GM19023 (cell line): Measurements from ENCODE around the gene XXYLT1.

Experiments
- ATAC-seq: cut with Tn5 transposase; IDR thresholded peaks from one replicate; pipeline ENCODE4 v1.9.1; 2021; ENCODE audit warnings: mild to moderate bottlenecking, moderate library complexity; ENCODE audit not compliant: unreplicated experiment

Gene XXYLT1

DNA sequence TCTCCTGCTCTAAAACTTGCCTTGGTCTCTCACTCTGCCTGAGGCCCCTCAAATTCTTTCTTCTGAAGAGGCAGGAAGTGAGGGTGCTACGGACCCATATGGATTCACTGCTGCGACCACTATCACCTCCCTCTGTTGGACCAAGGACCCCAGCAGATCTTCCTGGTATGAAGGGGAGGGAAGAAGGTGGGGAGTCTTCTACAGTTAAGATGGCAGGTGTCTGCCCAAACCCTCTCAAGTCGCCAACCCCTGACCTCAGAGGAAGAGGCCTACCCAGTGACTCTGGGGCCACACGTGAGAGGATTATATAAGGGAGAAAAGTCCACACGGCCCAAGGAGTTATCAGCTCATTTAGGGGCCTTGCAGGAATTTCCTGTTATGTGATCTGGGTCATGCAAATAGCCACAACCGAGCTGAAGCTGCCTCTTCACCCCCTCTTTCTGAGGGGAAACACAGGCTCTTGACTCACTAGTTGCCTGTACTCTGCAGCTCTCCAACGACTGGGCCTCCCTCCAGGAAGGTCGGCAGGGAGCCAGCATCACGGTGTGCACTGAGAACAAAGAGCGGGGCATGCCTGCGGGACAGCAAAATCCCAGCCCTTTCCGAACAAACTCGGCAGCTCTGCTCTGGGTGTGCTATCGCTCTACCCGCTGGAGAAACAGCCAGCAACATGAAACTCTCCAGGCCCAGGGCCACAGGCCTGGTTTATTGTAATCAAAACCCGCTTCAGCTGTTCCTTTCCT is 116.0 kb downstream of the XXYLT1 start:
- no peak for ATAC-seq

DNA sequence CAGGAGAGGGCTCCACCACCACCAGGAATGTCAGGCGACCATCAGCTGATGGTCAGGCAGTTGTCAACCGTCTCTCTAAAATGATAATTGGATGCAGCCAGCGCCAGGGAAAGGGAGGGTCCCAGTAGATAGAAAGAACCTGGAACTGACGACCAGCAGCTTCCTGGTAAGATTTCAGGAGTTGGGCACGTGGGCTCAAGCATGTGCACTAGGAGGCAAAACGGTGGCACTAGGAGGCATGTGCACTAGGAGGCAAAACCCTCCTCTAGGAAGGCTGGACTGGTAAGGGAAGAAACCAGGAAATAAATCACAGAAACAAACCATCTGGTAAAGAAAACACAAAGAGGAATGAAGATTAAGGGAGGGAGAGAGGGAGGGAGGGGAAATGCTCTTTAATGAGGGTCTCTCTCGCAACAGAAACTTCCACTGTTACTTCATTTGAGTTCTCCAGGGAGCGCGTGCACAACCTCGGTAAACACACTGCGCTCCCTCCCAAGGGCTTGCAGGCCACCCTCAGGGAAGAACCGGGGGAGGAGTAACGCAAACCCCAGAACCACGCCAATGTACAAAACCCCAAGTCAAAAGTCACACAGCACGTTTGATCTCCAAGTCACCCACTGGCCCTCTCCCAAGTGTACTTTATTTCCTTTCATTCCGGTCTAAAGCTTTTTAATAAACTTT is 116.7 kb downstream of the XXYLT1 start:
- no peak for ATAC-seq

DNA sequence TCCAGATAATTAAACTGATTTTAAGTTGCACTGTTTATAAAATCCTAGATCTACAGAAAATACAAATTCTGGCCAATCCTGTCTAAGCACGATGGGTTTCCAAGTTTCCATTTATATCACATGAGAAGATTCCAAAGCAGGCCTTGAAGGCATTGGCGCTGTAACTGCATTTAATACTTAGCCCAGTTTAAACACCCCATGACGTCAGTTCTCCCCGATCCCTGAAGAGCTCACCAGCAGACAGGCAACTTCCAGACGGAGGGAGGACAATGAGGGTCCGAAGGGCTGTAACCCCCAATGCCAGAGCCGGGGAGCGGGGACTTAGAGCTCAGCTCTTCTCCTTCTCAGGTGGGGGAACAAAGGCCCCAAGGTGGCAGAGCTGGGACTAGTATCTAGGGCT is 117.3 kb downstream of the XXYLT1 start:
- ATAC-seq, result no peak

DNA sequence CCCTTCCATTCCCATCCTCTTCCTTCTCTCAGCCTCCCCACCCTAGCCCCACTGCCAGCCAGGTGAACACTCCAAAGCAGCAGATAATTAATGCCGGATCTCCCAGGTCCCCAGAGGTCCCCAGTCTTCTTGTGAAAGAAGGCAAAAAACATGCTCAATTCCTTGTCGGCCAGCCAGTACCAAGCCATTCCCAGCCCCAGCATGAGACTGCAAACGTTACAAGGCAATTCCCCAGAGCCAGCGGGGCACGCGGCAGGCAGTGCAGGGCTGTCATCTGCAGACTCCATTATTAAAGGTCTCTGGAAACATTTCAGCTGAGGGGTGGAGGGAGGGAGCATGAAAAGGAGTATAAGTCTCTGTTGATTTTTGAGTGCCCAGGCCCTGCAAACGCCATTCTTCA is 117.8 kb downstream of the XXYLT1 start:
- no peak for ATAC-seq

DNA sequence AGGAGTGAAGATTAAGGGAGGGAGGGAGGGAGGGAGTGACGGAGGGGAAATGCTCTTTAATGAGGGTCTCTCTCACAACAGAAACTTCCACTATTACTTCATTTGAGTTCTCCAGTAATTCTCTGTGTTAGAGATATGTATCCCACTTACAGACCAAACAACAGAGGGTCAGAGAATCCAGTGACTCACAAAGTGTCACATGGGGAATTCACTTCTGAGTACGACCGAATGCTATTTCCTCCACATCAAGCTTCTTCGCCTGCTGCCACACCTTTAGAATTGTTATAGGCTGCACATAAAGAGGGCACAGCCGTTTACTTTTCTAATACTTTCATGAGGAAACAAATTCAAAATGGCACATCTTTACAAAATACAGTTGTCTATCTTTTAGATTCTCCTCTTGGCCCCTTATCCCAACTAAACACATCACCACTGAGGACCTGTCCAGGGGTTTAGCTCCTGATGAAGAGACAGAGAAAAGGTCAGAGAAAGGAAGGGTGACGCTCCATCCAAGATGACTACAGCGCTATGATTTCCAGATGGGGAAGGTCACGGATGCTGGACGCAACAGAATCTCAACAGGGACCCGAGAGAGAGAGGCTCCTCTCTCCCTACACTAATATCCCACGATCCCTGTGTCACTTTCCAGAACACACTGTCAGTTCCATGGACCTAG is 119.0 kb downstream of the XXYLT1 start:
- no peak for ATAC-seq

DNA sequence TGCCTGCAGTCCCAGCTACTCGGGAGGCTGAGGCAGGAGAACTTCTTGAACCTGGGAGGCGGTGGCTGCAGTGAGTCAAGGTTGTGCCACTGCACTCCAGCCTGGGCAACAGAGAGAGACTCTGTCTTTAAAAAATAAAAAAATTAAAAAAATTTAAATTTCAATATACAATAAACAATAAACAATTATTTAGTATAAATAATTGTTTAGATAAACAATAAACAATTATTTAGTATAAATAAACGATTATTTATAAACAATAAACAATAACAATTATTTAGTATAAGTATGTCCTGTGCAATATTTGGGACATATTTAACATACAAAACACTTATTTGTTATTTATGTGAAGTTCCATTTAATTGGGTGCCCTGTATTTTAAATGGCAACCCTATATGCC is 119.6 kb downstream of the XXYLT1 start:
- ATAC-seq, result no peak

DNA sequence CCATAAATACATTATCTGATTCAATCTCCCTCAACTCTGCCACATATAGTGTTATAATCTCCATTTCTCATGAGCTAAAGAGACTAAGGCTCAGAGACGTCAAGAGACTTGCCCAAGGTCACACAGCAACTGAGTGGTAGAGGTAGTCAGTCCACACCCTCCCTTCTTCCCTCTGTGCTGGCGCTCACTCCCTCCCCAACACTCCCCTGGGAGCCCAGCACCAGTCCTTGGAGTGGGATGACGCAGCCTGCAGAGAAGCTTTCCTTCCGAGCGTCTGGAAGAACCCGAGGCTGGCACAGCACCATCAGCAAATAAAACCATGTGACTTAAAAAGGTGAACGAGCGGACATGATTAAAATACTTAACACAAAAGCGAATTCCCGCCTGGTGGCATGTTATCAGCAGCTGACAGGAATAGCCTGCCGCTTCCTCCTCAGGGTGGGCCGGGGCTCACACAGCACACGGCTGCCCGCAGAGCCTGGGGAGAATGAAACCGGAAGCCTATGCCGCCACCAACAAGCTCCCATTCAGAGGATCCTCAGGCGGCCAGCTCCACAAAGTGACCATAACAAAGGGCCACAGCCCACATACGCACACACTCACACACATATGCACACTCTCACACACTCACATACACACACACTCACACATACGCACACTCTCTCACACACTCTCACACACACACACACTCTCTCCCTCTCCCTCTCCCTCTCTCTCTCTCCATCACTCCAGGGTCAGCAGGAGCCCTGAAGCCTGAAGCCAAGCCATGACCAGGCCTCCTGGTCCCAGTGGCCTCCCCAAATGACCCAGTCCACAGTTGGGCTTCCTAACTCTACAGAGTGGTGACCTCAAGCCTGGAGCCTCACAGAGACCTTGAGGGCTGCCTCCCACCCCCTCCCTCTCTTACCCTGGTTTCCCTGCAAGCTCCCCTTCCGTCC is 120.5 kb downstream of the XXYLT1 start:
- peak; percentile 27 for ATAC-seq

DNA sequence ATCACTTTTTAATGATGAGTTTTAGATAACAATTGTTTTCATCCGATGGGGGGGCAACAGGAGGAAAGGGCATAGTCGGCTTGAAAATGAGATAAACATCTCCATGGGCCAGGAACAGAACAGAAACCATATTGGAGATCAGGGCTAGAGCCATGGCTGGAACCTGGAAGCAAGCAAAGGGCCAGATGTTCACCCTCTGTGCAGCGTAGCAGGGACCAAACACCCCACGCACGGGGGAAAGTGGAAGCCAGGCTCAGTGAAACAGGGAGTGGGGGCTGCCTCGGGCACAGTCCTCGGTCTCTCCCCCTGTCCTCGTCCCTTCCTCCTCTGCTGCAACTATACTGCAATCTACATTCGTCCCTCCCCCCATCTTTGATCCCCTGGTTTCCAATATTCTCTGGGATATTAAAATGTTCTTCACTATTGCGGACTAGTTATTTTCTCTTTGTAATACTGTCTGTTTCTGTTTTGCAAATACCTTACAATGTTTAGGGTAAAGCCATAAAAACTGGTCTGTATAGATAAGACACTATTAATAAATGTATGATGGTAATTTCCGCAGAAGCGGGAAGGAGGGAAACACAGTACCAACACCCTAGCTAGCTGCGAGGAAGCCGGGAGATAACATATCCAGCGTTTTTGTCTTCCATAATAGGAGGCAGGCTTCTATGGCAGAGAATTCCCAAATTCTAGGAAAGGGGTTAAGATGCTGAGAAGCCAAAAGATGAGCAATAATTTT is 121.5 kb downstream of the XXYLT1 start:
- no peak for ATAC-seq

DNA sequence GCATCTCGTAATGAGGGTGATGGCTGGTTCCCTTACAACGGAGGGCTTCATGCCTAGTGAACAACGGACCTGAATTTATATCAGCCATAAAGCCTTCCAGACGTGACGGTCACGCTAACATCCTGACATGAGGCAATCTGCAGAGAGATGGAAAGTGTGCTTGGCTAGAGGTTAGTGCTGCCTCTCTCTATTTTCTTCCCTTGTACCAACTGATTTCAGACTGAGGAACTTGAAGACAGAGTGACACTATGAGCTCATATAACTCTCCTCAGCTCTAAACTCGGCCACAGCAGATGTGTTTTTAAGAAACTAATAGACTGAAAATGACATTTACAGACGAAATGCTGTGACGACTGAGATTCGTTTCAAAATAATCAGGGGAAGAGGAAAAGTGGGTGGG is 122.4 kb downstream of the XXYLT1 start:
- ATAC-seq, result no peak

DNA sequence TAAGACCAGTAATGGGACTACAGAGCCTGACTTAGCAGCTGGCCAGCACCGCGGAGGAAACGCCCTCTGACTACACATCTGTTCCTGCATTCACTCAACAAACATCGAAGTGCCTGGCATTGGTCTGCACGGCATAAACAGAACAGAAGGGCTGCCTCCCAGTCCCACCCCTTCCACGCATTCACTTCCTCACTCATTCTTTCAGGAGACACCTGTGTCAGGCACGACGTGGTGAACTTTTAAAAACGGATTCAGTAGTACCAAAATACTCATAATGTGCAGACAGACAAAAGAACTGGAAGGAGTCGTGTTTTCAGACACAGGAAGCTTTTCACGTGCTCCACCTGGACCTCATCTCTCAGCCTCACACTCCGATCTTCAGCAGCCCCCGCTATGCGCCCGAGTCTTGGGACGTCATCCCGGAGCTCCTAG is 123.3 kb downstream of the XXYLT1 start:
- ATAC-seq, result peak; percentile 84

DNA sequence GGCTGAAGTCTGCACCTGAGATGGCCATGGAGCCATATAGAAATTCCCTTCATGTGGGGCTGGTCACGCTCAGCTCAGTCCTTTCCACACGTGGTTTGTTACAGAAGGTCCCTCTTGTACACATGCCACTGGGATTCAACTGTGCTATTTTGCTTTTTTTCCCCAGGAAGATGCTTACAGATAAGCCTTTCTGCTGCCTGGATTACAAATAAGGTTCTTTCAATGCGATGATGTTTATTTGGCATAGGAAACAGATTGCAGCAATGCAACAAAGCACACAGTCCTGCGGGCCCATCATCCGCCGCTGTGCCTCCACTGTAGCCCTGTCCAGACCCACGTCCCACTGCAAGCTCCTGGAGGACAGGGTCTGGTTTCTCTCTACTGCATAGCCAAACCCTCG is 124.8 kb downstream of the XXYLT1 start:
- no peak for ATAC-seq

DNA sequence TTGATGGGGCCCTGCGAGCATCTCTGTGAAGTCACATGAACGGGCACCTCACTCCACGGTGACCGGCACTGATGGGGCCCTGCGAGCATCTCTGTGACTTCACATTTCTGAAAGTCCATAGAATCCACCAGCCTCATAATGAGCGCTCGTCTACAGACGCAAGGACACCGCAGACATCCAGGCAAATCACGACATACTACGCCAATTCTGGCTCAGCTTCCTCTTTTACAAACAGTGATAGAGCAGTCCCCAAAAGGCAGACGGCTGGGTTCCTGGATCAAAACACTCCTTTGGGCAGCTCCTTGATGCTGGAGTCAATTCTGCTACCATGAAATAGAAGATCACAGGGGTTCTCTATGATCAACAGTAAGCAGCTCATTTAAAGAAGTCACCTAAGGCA is 125.4 kb downstream of the XXYLT1 start:
- ATAC-seq, result no peak

DNA sequence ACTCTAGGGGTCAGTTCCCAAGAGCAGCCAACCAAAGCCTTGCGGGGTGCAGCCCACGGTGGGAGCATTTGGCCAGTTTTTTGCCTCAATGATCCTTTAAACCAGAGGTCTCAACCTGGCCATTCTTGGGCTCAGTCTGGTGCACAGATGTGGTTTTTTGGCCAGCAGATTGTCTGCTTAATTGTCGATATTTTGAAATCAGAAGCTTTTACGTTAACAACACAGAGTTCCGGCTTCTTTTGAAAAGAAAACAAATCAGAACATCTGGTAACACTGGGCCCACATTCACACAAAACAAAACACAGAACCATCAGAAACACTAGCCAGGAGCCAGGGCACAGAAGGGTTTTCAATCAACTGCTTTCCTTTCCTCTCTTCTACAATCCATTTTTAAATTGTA is 127.7 kb downstream of the XXYLT1 start:
- no peak for ATAC-seq

DNA sequence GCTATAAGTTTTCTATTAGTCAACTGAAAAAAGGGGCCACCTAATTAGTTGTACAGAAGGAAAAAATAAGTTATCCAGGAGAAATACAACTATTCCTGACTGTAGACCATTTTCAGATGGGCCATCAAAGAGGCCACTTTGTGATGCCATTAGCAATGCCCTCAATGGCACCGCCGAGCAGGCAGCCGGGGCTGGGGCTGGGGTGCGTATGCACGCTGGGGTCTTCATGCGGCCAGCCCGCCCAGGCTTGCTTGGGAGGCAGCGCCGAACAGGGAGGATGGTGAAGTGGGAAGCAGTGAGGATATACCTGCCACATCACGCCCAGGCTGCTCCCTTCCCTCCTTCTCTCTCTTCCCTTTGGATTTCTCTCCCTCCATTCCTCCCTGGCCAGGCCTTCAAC is 128.4 kb downstream of the XXYLT1 start:
- ATAC-seq, result no peak

DNA sequence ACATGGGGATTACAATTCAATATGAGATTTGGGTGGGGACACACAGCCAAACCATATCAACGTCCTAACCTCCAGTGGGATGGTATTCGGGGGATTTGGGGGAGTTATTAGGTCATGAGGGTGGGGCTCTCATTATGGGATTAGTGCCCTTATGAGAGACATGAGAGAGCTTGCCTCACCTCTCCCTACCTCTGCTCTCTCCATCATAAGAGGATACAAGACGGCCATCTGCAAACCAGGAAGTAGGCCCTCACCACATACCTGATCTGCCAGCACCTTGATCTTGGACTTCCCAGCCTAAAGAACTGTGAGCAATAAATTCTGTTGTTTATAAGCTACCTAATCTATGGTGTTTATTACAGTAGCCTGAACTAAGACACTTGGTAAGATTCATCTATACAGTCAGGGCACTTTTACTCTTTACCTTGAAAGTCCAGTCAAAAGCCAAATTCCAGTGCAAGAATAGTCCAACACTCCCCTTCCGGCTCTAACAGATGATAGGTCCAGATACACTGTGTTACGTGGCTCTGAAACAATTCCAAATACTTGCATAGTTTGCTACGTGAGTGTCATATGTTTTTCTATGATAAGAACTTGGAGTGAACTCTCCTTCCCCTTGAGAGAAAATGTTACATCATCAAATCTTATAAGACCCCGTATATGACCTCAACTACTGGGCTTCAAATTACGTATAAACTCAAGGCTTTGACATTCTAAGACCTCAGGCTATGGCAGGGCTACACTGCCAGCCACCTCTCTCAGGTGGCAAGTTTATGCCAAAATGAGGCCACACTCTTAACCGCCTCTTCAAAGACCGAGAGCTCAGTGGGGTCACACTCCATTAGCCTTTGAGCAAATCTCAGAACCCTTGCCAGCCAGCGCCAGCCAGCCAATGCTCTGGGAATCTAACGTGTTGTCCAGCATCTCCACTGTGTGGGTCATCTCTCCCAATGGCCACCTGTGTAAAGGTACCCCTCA is 129.9 kb downstream of the XXYLT1 start:
- no peak for ATAC-seq

DNA sequence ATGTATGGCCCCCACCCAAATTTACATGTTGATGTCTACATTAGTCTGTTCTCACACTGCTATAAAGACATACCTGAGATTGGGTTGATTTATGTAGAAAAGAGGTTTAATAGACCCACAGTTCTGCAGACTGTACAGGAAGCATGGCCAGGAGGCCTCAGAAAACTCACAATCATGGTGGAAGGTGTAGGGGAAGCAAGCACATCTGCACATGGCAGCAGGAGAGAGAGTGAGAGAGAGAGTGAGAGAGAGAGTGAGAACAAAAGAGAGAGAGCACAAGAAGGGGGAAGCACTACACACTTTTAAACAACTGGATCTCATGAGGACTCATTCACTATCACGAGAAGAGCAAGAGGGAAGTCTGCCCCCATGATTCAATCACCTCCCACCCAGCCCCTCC is 130.5 kb downstream of the XXYLT1 start:
- ATAC-seq, result no peak

DNA sequence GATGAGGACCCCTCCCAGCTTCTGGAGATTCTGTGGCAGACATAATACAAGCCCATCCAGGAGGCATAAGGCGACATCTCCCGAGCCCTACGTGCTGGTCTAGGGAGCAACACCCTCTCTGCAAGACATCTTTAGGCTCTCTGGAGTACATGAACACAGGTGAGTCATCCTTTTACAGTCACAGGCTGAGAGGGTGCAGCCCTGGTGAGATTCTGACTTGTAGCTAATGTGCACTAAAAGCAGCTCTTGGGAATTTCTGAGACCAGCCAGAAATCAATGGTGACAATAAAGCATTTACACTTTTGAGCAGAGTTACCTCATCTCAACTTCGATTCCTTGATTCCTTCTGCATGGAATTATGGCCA is 131.1 kb downstream of the XXYLT1 start:
- no peak for ATAC-seq

DNA sequence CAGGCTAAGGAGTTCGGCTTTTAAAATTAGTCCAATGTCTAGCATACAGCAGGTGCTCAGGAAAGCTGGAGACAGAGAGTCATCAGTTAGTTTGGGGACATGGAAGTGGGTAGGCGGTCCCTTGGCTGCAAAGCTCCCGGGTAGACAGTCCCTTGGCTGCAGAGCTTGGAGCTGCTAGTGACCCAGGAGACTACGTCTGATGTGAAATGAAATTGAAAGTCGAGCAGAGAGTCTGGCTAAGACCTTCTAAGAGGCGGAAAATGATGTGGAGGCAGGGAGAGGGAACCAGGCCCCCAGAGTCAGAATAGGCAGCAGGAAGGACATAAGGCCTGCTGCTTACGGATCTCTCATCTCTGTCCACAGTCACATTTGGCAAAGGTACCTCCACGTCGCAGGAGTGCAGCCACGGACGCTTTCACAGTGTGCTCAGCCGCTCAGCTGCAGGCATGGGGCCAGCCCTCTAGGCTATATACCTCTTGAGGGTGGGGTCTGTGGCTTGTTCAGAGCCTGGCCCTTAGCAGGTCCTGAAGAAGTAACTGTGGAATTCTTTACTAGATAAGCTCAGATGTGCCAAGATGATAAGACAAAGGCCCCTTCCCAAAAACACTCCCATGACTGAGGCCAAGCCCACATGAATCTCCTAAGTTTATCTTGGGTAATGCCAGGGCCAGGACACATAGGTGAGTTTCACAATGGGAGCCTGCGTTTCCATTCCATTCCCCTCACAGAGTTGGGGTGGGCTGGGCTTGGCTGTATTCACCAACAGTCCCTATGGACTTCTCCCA is 131.7 kb downstream of the XXYLT1 start:
- ATAC-seq, result no peak
